ENCODE measurements around the gene GH1. TPM values are rescaled to one million over a fixed set of nuclear protein-coding genes. Genes with fewer than 3 reads are reported as not detected.
A peak's percentile ranks its signal among the peaks of the same experiment; 100 is the strongest.

GH1 gene
- total RNA-seq, 2 donors from 2014 or later = not detected

DNA sequence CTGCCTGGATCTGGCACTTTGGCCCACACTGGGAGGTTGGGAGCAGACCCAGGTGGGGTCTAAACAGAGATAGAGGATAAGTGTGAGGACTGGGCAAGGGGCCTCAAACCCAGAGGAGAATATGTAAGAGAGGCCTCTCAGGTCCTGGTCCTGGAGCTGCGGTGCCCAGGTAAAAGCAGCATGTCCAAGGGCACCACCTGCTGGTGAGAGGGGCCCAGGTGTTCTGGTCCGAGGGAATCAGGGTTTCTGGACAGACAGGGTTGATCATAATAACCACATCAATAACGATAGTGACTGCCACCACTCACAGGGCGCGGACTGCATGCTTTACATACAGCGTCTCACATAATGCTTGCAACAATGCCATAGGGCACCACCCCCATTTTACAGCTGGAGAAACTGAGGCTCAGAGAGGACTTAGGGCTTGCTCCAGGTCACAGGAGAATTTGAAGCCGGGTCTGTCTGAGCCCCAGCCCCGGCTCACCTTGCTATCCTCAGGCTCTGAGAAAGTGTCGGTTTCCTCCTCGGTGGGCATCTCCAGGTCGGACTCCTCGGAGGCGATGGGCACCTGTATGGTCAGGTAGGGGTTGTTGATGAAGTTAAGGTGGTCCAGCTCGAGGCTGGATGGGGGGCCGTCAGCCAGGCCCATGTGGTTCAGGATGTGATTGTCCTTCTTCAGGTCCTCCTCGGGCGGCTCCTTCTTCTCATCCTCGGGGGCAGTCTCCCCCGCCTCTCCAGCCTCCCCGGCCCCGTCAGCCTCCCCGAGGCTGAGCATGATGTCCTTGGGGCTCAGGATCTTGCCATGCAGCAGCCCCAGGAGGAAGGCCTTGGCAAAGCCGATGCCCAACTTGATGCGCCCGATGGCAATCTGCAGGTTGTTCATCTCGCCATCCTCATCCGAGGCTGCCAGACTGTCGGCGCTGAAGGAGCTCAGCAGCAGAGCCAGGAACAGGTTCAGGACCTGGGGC, 32.6 kb upstream of the GH1 start:
- no peaks in the 10 kb centered on the region for H3K36me3 Mint-ChIP-seq (ENCODE audit: low read depth)
- no peak overlapping the region for H3K4me3 Mint-ChIP-seq
- H3K9me3 Mint-ChIP-seq = no peaks in the 10 kb centered on the region
- no peak overlapping the region for H3K27ac Mint-ChIP-seq
- Histone ChIP-seq H3K27me3 (ENCODE audit: control insufficient read depth, insufficient read depth, low read length, poor library complexity, severe bottlenecking) (no peaks in the 10 kb centered on the region), H3K9ac (ENCODE audit: extremely low read depth, low read length, poor library complexity, severe bottlenecking) (no peak overlapping the region), H3K4me3 (ENCODE audit: low read length) (no peak overlapping the region), H3K4me1 (ENCODE audit: control insufficient read depth, insufficient read depth, low read length) (no peaks in the 10 kb centered on the region), H3K27ac (ENCODE audit: low read depth, low read length) (no peak overlapping the region), H3K9me3 (ENCODE audit: control insufficient read depth, low read length) (no peaks in the 10 kb centered on the region), H3K36me3 (ENCODE audit: control insufficient read depth, insufficient read depth, low read length) (no peaks in the 10 kb centered on the region)
- H3K4me1 Mint-ChIP-seq = peaks cover 3% of the 10 kb centered on the region
- peak; percentile 95 for DNase-seq
- peak; percentile 82 for TF ChIP-seq CTCF (conservative IDR thresholded peaks at IDR 0.05)
- no peaks in the 10 kb centered on the region for H3K27me3 Mint-ChIP-seq (ENCODE audit: insufficient read depth)
- WGBS, 2 experiments (ENCODE audit: insufficient coverage in 1 of 2, insufficient read length in 1 of 2) = 89 to 91% methylated on average over 14 to 29 of the region's 29 CpGs

GRCh38 chr17:63949576-63950250, 31.1 kb upstream of the GH1 start:
- Histone ChIP-seq H3K4me1 (ENCODE audit: control insufficient read depth, insufficient read depth, low read length) (no peaks in the 10 kb centered on the region), H3K4me3 (ENCODE audit: low read length) (no peak overlapping the region), H3K27ac (ENCODE audit: low read depth, low read length) (no peak overlapping the region), H3K36me3 (ENCODE audit: control insufficient read depth, insufficient read depth, low read length) (no peaks in the 10 kb centered on the region), H3K9ac (ENCODE audit: extremely low read depth, low read length, poor library complexity, severe bottlenecking) (no peak overlapping the region), H3K27me3 (ENCODE audit: control insufficient read depth, insufficient read depth, low read length, poor library complexity, severe bottlenecking) (no peaks in the 10 kb centered on the region), H3K9me3 (ENCODE audit: control insufficient read depth, low read length) (no peaks in the 10 kb centered on the region)
- DNase-seq = no peak
- Mint-ChIP-seq H3K4me3 (no peak overlapping the region), H3K27me3 (ENCODE audit: insufficient read depth) (peaks cover 2% of the 10 kb centered on the region), H3K36me3 (ENCODE audit: low read depth) (no peaks in the 10 kb centered on the region), H3K27ac (no peak overlapping the region), H3K4me1 (peaks cover 3% of the 10 kb centered on the region), H3K9me3 (no peaks in the 10 kb centered on the region)
- WGBS, 2 experiments (ENCODE audit: insufficient coverage in 1 of 2, insufficient read length in 1 of 2) = 86% methylated on average over 7 to 18 of the region's 18 CpGs
- TF ChIP-seq CTCF (conservative IDR thresholded peaks at IDR 0.05) = no peak

GRCh38 chr17:63948521-63948920, 29.9 kb upstream of the GH1 start:
- H3K27me3 ChIP-seq (ENCODE audit: control insufficient read depth, insufficient read depth, low read length, poor library complexity, severe bottlenecking) = no peaks in the 10 kb centered on the region
- H3K36me3 ChIP-seq (ENCODE audit: control insufficient read depth, insufficient read depth, low read length) = no peaks in the 10 kb centered on the region
- no peaks in the 10 kb centered on the region for H3K9me3 ChIP-seq (ENCODE audit: control insufficient read depth, low read length)
- H3K4me1 Mint-ChIP-seq = no peaks in the 10 kb centered on the region
- no peak overlapping the region for H3K9ac ChIP-seq (ENCODE audit: extremely low read depth, low read length, poor library complexity, severe bottlenecking)
- WGBS, 2 experiments (ENCODE audit: insufficient coverage in 1 of 2, insufficient read length in 1 of 2) = 86 to 94% methylated on average over 4 to 9 of the region's 9 CpGs
- no peak for DNase-seq
- no peak overlapping the region for H3K27ac Mint-ChIP-seq
- no peaks in the 10 kb centered on the region for H3K9me3 Mint-ChIP-seq
- TF ChIP-seq CTCF (conservative IDR thresholded peaks at IDR 0.05) = no peak
- H3K27me3 Mint-ChIP-seq (ENCODE audit: insufficient read depth) = peaks cover 2% of the 10 kb centered on the region
- H3K4me3 ChIP-seq (ENCODE audit: low read length) = no peak overlapping the region
- no peaks in the 10 kb centered on the region for H3K4me1 ChIP-seq (ENCODE audit: control insufficient read depth, insufficient read depth, low read length)
- no peaks in the 10 kb centered on the region for H3K36me3 Mint-ChIP-seq (ENCODE audit: low read depth)
- no peak overlapping the region for H3K27ac ChIP-seq (ENCODE audit: low read depth, low read length)
- no peak overlapping the region for H3K4me3 Mint-ChIP-seq

Measured in endodermal cell (in vitro differentiated cells).